HG02763 (cell line): ENCODE data around the gene JAK1.
A peak's percentile ranks its signal among the peaks of the same experiment; 100 is the strongest.
"Not testable (repeated sequence)": the region's sequence is repeated elsewhere in the genome, so short reads cannot be mapped to it uniquely, and the experiment has no call there.

ENCODE experiments used
- ATAC-seq: cut with Tn5 transposase; IDR thresholded peaks from one replicate; pipeline ENCODE4 v1.9.1; 2021; ENCODE audit warnings: mild to moderate bottlenecking, moderate library complexity; ENCODE audit not compliant: unreplicated experiment

Gene JAK1

GRCh38 chr1:64923294-64923718 lies 43.0 kb downstream of the JAK1 start:
- no peak for ATAC-seq

GRCh38 chr1:64922336-64922735 lies 44.0 kb downstream of the JAK1 start:
- no peak for ATAC-seq

- no peak for ATAC-seq
These were observed 44.6 kb downstream of the JAK1 start for GRCh38 chr1:64921771-64922170.

- ATAC-seq, result no peak
These were observed 45.3 kb downstream of the JAK1 start for GRCh38 chr1:64920941-64921589.

- ATAC-seq, result not testable (repeated sequence)
These were observed 47.2 kb downstream of the JAK1 start for GRCh38 chr1:64919120-64919519.

GRCh38 chr1:64917907-64918306 lies 48.4 kb downstream of the JAK1 start:
- no peak for ATAC-seq

GRCh38 chr1:64917328-64917861 lies 49.0 kb downstream of the JAK1 start:
- ATAC-seq, result no peak

- ATAC-seq, result no peak
These were observed 50.7 kb downstream of the JAK1 start for GRCh38 chr1:64915381-64916274.

- ATAC-seq, result no peak
These were observed 52.9 kb downstream of the JAK1 start for GRCh38 chr1:64913361-64914015.

GRCh38 chr1:64912191-64912590 lies 54.2 kb downstream of the JAK1 start:
- ATAC-seq, result no peak

GRCh38 chr1:64911326-64911725 lies 55.0 kb downstream of the JAK1 start:
- ATAC-seq, result no peak

- ATAC-seq, result no peak
These were observed 57.3 kb downstream of the JAK1 start for GRCh38 chr1:64909031-64909430.

GRCh38 chr1:64908575-64908974 lies 57.8 kb downstream of the JAK1 start:
- no peak for ATAC-seq

- ATAC-seq, result no peak
These were observed 59.9 kb downstream of the JAK1 start for GRCh38 chr1:64906447-64906846.

- ATAC-seq, result no peak
These were observed 62.8 kb downstream of the JAK1 start for GRCh38 chr1:64903593-64903992.

- ATAC-seq, result no peak
These were observed 64.7 kb downstream of the JAK1 start for GRCh38 chr1:64901663-64902062.

- ATAC-seq, result no peak
These were observed 65.4 kb downstream of the JAK1 start for GRCh38 chr1:64900916-64901315.

- peak; percentile 64 for ATAC-seq
These were observed 68.1 kb downstream of the JAK1 start for GRCh38 chr1:64898107-64898861.

- no peak for ATAC-seq
These were observed 69.8 kb downstream of the JAK1 start for GRCh38 chr1:64896551-64896950.

- ATAC-seq, result peak; percentile 65
These were observed 70.8 kb downstream of the JAK1 start for GRCh38 chr1:64895500-64895899.
